PFSK-1 (cell line): ENCODE measurements around the gene DNM1.

ENCODE experiments used
- FOXP2 ChIP-seq: optimal IDR thresholded peaks from 2 replicates; pipeline ENCODE3; 2011; ENCODE audit warnings: borderline replicate concordance, control low read depth, inconsistent platforms; ENCODE audit not compliant: insufficient read depth; ENCODE audit errors: extremely low read length, extremely low read depth
- POLR2AphosphoS5 ChIP-seq: IDR thresholded peaks from 2 replicates; pipeline ENCODE4 v1.6.1; 2012; ENCODE audit warnings: low read depth, mild to moderate bottlenecking, control low read depth, low read length, moderate library complexity
- REST ChIP-seq, 2 experiments: IDR thresholded peaks; 2 replicates each; pipeline versions ENCODE4 v1.6.1 to v1.8.0; 2011 to 2012; ENCODE audit warnings: low read depth in 2 of 2, low read length in 2 of 2, control low read depth in 1 of 2, inconsistent platforms in 1 of 2, mild to moderate bottlenecking in 1 of 2, moderate library complexity in 1 of 2; ENCODE audit not compliant: insufficient read depth in 1 of 2
- SIN3A ChIP-seq: IDR thresholded peaks from 2 replicates; pipeline ENCODE4 v1.6.1; 2012; ENCODE audit warnings: mild to moderate bottlenecking, low read length, moderate library complexity, borderline replicate concordance; ENCODE audit not compliant: insufficient read depth
- TAF1 ChIP-seq: IDR thresholded peaks from 2 replicates; pipeline ENCODE4 v1.6.1; 2012; ENCODE audit warnings: low read length, control low read depth, borderline replicate concordance; ENCODE audit not compliant: insufficient read depth

The DNM1 gene

DNA sequence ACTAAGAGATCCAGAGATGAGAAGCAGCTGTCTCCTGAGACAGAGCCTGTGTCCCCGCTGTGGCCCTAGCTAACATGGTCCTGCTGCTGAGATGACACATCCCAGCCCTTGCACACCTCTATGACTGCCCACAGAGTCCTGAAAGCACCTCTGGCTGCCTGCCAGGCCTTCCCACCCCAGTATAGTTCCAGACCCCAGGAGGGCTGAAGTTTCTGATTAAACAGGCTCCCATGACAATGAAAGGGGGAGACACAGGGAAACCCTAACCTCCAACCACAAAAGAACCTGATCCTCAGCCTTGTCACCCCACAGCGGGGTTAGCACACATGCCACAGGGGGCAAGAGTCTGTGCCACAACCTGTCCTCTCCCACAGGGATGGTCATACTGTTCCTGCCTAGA, 27.5 kb upstream of the DNM1 start:
- no peak for TF ChIP-seq FOXP2
- TF ChIP-seq REST (IDR thresholded peaks at IDR 0.05; ENCODE audit: insufficient read depth in 1 of 2, low read depth in 2 of 2, low read length in 2 of 2), result no peak
- no peak for TF ChIP-seq SIN3A

- no peak for TF ChIP-seq FOXP2
These were observed 24.3 kb upstream of the DNM1 start for GRCh38 chr9:128178806-128179431.

- no peak for TF ChIP-seq REST (IDR thresholded peaks at IDR 0.05; ENCODE audit: insufficient read depth in 1 of 2, low read depth in 2 of 2, low read length in 2 of 2)
- no peak for TF ChIP-seq SIN3A
- TF ChIP-seq TAF1, result no peak
- TF ChIP-seq POLR2AphosphoS5, result no peak
- TF ChIP-seq FOXP2, result no peak
These were observed 23.2 kb upstream of the DNM1 start for GRCh38 chr9:128180001-128180400.

DNA sequence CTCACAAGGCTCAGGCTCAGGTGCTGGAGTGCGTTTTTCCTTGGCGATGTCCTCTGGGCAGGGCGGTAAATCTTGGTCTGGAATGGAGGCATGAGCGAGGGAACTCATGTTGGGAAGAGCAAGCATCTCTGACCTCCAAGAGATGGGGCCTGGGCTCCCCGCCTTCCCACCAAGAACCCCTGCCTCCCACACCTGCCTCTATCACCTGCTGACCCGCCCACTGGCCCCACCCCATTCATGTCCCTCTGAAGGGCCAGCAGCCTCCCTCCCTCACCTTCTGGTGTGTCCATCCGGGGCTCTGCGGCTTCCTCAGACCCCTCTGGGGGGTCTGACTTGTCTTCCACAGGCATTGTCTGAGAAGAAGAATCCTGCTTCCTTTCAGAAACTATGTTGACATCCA, 22.7 kb upstream of the DNM1 start:
- TF ChIP-seq FOXP2 (no peak), POLR2AphosphoS5 (no peak)

- TF ChIP-seq REST (IDR thresholded peaks at IDR 0.05; ENCODE audit: insufficient read depth in 1 of 2, low read depth in 2 of 2, low read length in 2 of 2) (no peak), POLR2AphosphoS5 (no peak), TAF1 (no peak), SIN3A (no peak), FOXP2 (no peak)
These were observed 20.1 kb upstream of the DNM1 start for GRCh38 chr9:128182893-128183588.
